ENCODE measurements around the gene IFT20.
A peak's percentile ranks its signal among the peaks of the same experiment; 100 is the strongest.

Gene IFT20

GRCh38 chr17:28371245-28372202 lies 36.3 kb upstream of the IFT20 start, which contains the start of gene SARM1 (continued):
- TF ChIP-seq PRDM10 (tag by site-specific recombination; IDR thresholded peaks at IDR 0.05) (peak; percentile 98), ZNF202 (tag by site-specific recombination; IDR thresholded peaks at IDR 0.05; ENCODE audit: borderline replicate concordance) (no peak), HIC1 (tag by site-specific recombination; IDR thresholded peaks at IDR 0.05) (peak; percentile 85), MYNN (tag by site-specific recombination; IDR thresholded peaks at IDR 0.05; ENCODE audit: borderline replicate concordance) (0 out of 2 replicates have a peak, but pooled peaks have one; percentile 28), ZNF692 (tag by site-specific recombination; IDR thresholded peaks at IDR 0.05) (peak; percentile 60; the same call in 1 of the 2 replicates), ZNF362 (tag by site-specific recombination; IDR thresholded peaks at IDR 0.05) (no peak), ZNF645 (tag by site-specific recombination; IDR thresholded peaks at IDR 0.05) (peak; percentile 80; the same call in 1 of the 2 replicates), ZNF404 (tag by site-specific recombination; IDR thresholded peaks at IDR 0.05) (no peak), ZEB2 (tag by site-specific recombination; IDR thresholded peaks at IDR 0.05) (peak; percentile 76; the same call in 1 of the 2 replicates), KLF8 (tag by site-specific recombination; IDR thresholded peaks at IDR 0.05) (peak; percentile 69), ZNF600 (tag by site-specific recombination; IDR thresholded peaks at IDR 0.05) (peak; percentile 56), ZFHX2 (tag by site-specific recombination; conservative IDR thresholded peaks at IDR 0.05) (peak; percentile 96), REST (tag by site-specific recombination; IDR thresholded peaks at IDR 0.05) (peak; percentile 54; the same call in 1 of the 2 replicates), WT1 (tag by site-specific recombination; IDR thresholded peaks at IDR 0.05) (peak; percentile 40), OSR2 (tag by site-specific recombination; IDR thresholded peaks at IDR 0.05) (no peak), PRDM6 (tag by site-specific recombination; IDR thresholded peaks at IDR 0.05) (no peak), INSM2 (tag by site-specific recombination; IDR thresholded peaks at IDR 0.05) (peak; percentile 48; the same call in 1 of the 2 replicates), MZF1 (tag by site-specific recombination; IDR thresholded peaks at IDR 0.05; ENCODE audit: borderline replicate concordance) (no peak; the same call in 1 of the 2 replicates), ZNF76 (tag by site-specific recombination; IDR thresholded peaks at IDR 0.05; ENCODE audit: borderline replicate concordance, low read depth) (peak; percentile 82), YY2 (tag by site-specific recombination; IDR thresholded peaks at IDR 0.05) (peak; percentile 53; the same call in 1 of the 2 replicates)

Data from HEK293 (cell line).